Muscle of back (tissue), 11 donors: ENCODE measurements around the gene HEATR1. TPM values are rescaled to one million over a fixed set of nuclear protein-coding genes. Genes with fewer than 3 reads are reported as not detected.
A peak's percentile ranks its signal among the peaks of the same experiment; 100 is the strongest.
"Not testable (repeated sequence)": the region's sequence is repeated elsewhere in the genome, so short reads cannot be mapped to it uniquely, and the experiment has no call there.

Experiments used
- DNase-seq, 3 donors: peaks; one replicate each; pipeline versions ENCODE4 v3.0.0 to v3.0.0-alpha.2; 2013
- polyA plus RNA-seq, 10 donors: library from polyadenylated mRNA; unstranded; fragments of 120-200 nt; gene quantifications; one replicate each; pipeline ENCODE4 v1.2.1, GENCODE V29; 2013; ENCODE audit not compliant: insufficient read length in 10 of 10

Gene HEATR1
- polyA plus RNA-seq, 10 donors = 12.1 to 36.2 (median 20.4) TPM

GRCh38 chr1:236514703-236515442, 89.4 kb downstream of the HEATR1 start:
- no peak for DNase-seq

GRCh38 chr1:236511735-236512418, 92.4 kb downstream of the HEATR1 start:
- no peak for DNase-seq

GRCh38 chr1:236509647-236510401, 94.5 kb downstream of the HEATR1 start:
- no peak for DNase-seq

GRCh38 chr1:236509203-236509602, 95.1 kb downstream of the HEATR1 start:
- no peak for DNase-seq

GRCh38 chr1:236508593-236509027, 95.7 kb downstream of the HEATR1 start:
- DNase-seq = no peak

GRCh38 chr1:236507022-236507700, 97.2 kb downstream of the HEATR1 start:
- peak in 1 of 3 donors; percentile 21 for DNase-seq

- not testable (repeated sequence) for DNase-seq
Observed at GRCh38 chr1:236504338-236504737, 100.0 kb downstream of the HEATR1 start.

- DNase-seq = peak; percentile 23 to 63 (median 30)
Observed at GRCh38 chr1:236502972-236503639, 101.2 kb downstream of the HEATR1 start.

- no peak for DNase-seq
Observed at GRCh38 chr1:236502579-236502971, 101.7 kb downstream of the HEATR1 start.

- DNase-seq = no peak
Observed at GRCh38 chr1:236501093-236501492, 103.2 kb downstream of the HEATR1 start.

Other genes with a start within 250 kb of the HEATR1 start
- 1 to 10 TPM in 2 of 10 donors, under 1 TPM in 8; 0.20 to 4.9 (median 0.59) TPM for gene EDARADD, start 210.2 kb downstream of the HEATR1 start, polyA plus RNA-seq
- gene LGALS8, start 80.5 kb downstream of the HEATR1 start, polyA plus RNA-seq = 10 to 100 TPM; 20.1 to 49.1 (median 34.3) TPM
- gene ACTN2, start 82.0 kb upstream of the HEATR1 start, polyA plus RNA-seq = 1,000 to 10,000 TPM; 1,015 to 2,123 (median 1,808) TPM
- 10 to 100 TPM; 16.6 to 26.8 (median 22.7) TPM for gene MTR, start 190.8 kb upstream of the HEATR1 start, polyA plus RNA-seq